GM21576 (cell line): ENCODE data around the gene DMD.
"Not testable (repeated sequence)": the region's sequence is repeated elsewhere in the genome, so short reads cannot be mapped to it uniquely, and the experiment has no call there.

Source experiments
- ATAC-seq: cut with Tn5 transposase; IDR thresholded peaks from one replicate; pipeline ENCODE4 v1.9.1; 2021; ENCODE audit warnings: mild to moderate bottlenecking, moderate library complexity; ENCODE audit not compliant: unreplicated experiment

Gene DMD

DNA sequence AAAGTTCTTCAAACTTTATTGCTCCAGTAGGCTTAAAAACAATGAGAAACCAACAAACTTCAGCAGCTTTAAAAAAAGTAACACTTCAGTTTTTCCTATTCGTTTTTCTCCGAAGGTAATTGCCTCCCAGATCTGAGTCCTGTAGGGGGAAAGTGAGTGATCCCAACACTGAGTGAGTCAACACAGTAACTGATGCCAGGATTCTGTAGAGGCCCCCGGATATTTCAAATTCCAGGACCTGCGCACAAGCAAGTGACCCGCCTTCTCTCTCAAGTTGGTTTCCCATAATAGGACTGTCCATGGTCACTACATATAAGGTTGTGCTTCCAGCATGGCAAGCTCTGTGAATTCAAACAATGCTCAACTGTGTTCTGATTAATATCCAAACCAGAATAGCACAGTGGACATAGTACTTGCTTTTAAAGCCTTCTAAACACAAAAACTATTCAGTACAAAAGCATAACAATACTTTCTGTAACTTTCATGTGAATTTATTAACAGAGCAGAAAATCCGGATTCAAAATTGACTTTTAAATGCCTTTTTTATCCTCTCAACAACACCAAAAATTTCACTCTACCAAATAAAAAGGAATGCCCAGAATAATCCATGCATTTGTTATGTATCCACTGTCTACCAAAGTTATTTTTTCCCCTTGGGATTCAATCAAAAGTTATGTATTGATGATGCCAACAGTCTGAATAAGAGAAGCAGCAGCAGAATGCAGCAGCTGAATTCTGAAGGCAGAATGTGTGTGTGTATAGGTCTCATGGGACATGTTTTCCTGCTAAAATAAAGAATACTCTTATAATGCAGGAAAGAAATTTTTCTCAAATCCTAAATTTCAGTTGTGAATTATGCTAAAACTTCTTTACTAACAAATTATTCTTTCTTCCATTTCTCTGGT is at the start of gene DMD:
DMD (minus strand) TSS at position 194 of the 905 bp plus-strand sequence. CDS start 237 bp downstream, outside the sequence.
- no peak for ATAC-seq

DNA sequence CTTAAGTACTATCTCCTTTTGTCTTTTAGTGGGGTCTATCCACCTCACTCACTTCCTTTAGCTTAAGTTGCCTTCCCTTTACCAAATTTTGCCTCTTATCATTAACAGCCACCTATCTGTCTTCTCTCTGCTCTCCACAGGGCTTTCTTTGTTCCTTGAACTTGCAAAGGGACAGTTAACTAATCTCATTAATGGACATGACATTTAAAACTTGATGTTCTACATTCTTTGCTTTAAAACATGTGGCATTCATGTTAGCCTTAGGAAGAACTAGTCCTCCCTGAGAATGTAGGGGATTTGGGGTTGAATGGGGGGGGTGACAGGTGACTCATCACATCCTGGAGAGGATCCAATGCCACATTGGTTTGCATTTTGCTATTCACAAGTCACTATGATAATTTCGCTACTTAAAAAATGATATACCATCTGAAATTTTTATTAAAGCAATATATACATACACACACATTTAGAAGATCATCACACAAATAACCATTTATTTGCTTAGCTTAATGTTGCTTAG is 41.0 kb upstream of the DMD start:
- no peak for ATAC-seq

DNA sequence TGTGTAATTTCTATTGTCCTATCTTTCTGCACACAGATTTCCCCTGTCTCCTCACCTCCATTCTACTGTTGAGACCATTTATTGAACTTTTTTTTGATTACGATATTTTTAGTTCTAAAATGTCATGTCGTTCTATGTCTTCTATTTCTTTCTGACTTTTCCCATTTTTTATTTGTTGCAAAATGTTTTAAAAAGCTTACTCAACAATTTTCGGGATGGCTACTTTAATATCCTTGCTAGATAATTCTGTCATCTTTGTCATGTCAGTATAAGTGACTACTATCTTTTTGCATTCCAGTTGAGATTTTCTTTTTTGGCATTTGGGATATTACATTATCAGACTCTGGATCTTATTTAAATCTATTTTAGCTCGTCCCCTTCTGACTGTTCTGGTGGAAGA is 7.5 kb upstream of the DMD start:
- ATAC-seq = no peak

DNA sequence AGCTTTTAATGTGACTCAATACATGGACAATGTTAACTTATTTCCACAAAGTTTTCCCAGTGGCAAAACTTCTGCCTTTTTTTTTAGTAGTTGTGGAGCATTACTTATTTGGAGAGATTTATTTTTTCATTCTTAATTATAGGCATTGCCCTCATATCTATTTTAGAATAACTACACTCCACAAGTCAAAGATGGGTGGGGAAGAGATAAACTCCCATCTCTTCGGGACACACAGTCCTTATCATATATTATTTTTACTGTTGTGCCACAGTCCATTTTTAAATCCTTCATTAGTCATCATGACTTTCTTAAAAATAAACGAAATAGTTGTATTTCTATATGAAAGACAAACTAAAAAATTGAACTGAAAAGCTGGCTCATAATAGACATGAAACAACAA is 1.2 kb downstream of the DMD start:
- ATAC-seq = no peak

DNA sequence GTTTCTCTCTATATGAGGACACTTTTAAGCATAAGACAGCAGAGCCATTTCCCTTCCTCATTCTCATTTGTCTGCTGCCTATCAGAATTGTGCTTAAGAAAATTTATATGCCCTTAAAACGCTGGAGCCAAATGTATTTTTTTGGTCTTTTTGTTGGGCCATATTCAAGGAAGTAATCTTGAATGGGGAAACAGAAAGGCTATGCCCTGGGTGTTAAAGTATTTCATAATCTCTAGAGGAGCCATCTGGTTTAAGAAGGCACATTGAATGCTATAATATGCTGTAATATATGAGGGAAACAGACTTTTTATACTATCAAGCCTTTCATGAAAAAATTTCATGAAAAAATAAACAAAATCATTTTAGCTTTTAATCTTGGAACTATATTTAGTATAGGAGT is 4.3 kb downstream of the DMD start:
- ATAC-seq = no peak

DNA sequence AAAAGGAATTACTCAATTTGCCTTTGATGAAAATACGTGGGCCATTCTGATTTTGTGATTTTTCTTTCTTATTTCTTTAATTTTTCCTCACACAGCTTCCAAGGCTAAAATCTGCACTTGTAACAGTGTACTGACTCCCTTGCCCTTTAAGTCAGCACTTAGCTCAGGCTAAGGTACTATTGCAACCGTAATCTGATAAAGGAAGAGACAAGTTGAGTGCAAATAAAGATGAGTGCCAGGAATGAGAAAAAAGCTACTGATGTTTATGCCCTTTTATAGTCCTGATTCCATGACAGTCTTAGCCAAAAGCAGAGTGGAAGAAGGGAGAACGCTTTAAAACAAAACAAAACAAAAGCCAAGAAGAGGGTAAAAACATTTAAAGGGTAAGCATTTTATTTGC is 6.0 kb downstream of the DMD start:
- no peak for ATAC-seq

DNA sequence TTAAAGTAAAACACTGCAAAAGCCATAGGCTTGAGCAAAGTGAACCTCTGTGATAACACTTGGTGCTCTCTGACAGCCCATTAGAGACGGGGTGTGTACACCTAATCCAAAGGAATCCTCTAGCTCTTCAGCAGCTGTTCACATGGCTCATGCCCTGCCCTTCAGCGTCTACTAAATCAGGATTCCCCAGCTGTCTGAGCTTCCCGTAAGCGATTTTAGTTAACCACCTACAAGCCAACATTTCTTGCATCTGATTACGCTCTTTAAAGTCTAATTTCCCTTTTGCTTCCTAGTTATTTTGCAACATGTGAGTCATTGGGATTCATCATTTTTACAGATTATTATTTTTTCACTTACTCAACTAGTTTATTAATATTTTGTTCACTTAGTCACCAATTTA is 6.5 kb downstream of the DMD start:
- no peak for ATAC-seq

DNA sequence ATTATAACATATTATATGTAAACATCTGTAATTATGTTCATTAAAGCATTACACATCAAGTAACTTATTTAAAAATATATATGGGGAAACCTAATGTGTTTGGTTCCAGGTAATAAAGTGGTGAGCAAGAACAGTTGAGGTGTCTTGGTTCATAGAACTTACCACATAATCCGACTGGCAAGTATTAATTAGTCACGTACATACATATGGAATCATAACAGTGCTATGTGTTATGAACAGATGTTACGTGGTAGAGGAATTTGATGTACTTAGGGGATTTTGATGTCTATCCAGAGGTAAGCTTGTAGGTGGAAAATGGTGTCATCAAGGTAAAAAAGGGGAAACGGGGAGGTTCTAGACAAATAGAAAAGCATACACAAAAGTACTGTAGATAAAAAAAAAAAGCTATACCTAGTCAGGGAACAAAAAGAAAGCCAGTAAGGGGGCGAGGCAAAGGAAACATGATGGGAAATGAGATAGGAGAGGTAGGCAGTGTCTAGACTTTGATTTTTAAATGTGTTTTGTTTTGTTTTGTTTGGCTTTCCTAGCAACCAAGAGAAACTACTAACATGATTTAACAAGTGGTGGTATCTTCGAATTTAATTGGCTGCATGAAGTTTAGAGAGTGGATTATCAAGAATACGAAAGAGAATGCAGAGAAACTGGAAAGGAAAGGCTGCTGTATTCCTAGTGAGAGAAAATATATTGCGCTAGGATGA is 12.6 kb downstream of the DMD start:
- ATAC-seq = no peak

DNA sequence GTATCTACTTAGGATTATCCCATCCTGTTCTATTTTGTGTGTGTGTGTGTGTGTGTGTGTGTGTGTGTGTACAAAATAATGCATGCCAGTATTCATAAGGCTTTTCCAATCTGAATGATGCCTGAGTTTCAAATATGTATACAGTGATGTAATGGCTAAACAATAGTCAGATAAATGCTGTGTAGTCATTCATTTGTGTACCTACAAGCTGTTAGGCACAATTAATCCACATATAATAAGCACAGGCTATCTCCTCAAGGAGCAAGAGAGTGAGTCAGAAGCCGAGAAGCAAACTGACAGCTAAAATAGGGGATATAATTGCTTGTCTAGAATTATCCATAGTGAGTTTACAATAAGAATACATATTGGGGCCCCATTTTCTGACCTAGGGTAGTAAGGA is 15.7 kb downstream of the DMD start:
- ATAC-seq = no peak

DNA sequence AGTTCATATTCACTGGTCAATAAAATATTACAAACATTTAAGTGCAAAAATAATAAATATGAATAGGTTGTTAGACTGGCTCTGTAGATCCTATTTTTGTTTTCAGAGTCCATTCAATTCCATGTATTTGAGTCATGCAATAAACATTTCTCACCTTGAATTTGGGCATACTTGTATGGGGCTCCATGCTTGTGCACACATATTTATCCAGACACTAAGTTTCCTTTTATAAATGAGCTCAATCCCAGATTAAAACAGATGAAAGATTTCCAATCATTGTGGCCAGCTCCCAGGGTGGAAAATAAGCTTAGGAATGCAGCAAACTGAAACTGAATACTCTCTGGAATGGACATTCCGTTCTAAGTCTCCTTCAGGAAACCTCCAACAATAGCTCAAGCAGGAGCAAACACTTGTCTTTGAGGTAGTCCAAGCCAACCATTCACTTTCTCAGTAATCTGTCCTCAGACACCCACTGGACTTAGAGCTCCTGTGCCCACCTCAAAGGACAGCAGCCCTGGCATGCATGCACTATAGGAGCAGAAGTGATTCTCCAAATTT is 16.4 kb downstream of the DMD start:
- no peak for ATAC-seq

DNA sequence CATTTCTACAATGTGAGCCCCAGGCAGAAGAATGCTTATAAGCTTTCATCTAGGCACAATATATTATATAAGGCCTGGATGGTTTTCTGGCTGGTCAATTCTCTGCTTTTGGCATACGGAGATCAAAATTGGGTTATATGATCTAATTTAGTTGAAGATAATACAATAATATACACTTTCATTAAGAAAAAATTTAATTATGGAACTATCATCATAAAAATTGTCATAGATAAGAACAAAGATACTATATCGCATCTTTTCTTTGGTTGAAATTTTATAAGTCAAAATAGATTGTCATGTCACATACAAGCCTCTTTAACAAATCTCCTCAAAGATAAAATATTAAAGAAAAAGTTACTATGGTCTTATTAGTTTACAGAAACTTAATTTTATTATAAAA is 17.1 kb downstream of the DMD start:
- ATAC-seq = no peak

DNA sequence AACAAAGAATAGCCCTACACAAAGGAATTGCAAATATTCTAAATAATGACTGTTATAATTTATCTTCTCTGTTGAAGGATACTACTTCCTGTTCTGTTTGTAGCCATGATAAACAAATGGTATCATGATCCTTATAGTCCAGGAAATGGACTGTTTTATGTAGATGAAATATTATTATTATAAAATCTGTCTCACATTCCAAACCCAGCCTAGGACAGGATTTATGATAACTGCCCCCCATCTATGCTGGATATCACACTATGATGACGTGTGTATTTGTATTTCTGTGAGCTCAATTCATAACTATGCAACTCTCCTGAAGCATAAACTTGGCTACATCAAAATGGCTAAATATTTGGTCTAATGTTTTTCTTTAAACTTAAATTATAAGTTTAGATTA is 21.3 kb downstream of the DMD start:
- no peak for ATAC-seq

DNA sequence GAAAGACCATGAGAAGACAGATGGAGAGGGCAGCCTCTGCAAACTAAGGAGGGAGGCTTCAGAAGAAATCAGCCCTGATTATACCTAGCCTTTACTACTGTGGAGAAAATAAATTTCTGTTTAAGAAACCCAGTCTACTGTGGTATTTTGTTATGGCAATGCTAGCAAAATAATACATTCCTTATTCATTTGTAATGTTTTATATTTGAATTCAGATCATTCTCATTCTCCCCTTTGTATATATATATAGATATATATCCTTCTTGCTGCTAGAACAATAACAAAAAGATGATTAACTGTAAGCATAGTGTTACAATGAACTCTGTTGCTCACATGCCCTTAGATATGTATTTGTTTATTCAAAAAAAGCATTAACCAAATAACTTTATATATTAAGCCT is 22.5 kb downstream of the DMD start:
- ATAC-seq = no peak

DNA sequence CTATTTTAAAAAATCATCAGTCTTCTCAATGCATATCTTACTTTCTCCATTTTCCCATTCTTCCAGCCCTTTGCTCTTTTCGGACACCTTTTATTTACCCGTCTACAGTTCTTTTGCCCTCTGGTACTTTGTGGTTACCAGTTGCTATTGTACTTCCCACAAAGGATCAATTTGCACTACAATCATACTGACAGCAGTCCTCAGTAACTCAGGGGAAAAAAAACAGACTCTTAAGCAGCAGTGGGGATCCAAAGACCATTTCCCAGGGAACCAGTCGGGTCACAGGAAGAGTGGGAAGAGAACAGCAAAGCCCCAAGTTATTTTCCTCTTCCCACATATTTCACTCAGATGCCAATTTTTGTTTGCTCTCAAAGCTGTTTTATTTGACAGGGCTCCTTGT is 23.1 kb downstream of the DMD start:
- ATAC-seq = no peak

DNA sequence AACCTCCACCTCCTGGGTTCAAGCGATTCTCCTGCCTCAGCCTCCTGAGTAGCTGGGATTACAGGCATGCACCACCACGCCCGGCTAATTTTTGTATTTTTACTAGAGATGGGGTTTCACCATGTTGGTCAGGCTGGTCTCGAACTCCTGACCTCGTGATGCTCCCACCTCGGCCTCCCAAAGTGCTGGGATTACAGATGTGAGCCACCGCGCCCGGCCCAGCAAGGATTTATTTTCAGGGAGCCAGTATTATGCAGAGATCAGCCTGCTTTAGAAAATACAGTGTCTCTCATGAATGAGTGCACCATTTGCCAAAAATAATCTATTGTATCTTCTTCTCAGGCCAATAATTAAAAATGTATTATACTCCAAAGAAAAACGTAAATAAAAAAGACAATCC is 26.5 kb downstream of the DMD start:
- not testable (repeated sequence) for ATAC-seq

DNA sequence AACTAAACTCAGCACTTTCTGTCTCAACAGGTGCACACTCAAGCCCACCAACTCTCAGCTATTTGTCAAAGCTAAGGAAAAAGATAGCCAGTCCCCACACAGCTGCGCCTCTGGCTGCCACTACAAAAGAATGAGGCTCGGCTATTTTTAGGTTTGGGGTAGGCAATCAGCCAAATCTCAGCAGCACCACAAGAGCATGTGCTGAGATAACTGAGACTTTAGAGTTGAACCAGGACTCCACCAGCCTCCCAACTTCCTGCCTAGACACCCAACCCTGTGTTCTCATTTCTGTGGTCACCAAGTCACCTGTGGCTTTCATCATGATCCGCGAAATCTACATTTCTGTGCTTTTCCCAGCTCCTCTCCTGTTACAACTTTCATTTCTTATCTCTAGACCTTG is 28.0 kb downstream of the DMD start:
- no peak for ATAC-seq

DNA sequence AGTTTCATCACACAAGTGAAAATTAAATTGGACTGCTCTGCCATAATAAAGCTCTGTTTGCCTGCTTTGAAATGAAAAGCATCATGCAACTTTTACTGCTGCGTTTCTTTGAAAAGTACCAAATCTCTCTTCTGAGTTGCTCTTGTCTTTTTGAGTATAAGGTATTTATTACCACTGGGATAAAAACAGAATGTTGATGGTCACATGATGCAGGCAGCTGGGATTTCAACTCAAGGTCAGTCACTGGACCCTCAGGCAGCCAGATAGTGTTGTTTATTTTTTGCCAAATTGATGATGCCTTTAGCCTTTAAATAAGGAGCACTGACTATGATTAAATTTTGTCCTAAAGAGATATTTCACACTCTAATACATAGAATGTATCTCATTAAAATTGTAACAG is 32.7 kb downstream of the DMD start:
- ATAC-seq = no peak

DNA sequence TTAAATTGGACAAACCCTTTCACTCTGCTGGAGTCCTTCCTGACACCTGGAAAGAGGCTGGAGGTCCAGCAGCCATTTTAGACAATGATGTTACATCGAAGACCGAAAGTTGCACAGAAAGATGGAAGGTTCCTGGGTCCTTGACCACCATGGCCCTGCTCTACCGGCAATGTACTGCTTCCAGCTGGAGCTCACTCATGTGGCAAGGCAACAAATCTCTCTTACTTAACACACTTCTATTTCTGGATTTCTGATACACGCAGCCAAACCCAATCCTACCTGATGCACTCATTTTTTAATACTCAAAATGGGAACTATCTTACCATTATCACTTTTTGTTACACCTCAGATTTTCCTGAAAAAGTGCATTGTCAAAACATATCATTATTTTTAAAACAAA is 33.1 kb downstream of the DMD start:
- ATAC-seq = no peak

DNA sequence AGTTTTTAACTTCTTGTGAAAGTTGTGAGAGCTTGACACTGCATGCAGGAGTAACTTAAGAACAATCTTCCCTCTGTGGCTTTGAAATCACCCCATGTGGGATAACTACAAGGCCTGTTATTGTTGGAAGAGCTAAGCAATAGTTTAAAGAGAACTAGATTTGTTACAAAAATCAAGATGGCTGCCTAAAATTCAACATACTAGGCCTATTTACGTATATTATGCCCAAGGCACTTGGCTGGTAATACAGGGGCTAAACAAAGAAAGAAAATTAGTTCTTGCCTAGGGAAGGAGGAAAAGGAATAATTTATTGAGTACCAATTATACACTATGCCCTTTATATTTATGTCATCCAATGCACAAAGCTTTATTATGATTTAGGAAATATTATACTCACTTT is 36.1 kb downstream of the DMD start:
- ATAC-seq = no peak

DNA sequence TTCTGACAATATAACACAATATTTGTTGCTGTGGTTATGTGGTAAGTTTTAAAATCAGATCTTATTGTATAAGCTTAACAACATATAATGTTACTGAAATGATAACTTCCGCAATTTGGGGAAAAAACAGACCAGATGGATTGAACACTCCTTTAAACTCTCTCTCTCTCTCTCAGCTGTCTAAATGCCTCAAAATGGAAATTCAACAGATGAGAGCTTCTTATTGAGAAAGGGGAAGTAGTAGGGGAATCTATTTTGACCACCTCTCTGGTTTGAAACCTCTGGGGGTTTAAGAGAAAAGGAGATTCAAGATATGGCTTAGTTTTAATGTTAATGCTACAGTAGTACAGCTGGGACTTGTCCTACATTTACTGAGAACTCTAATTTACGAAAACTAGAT is 40.3 kb downstream of the DMD start:
- ATAC-seq = no peak

DNA sequence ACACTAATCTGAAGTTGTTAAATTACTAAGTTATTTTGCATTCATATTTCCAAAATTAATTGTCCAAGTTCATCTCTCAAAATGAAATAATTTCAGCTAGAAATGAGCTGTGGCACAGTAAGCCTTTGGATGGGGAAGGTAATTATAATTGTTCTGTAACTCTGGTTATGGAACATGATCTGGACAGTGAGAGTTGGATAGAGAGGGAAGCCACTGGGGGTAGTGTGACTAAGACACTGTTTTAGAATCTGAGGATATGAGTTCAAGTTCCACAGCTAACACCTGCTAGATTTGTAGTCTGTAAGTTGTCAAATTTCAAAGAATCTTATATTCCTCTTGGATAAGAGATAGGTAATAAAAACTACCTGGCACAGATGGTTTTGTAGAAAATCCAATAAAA is 49.5 kb downstream of the DMD start:
- ATAC-seq = no peak

DNA sequence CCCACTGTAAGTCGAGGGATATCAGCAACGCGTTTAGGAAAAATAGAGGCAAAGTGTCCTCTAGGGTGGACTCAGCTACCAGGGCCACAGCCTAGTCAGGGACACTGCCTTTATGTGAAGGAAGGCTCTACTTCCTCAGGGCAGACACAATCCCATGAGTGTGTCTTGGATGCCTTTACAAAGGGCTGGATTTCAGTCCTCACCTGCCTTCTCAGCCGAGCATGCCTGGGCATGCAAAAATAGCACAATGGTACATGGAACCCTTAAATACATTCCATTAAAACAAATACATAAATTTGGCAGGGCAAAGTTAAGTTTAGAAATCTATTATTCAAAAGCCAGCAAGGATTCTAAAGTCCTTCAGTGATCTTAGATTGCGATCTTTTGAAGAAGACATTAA is 51.1 kb downstream of the DMD start:
- ATAC-seq = no peak
